PFSK-1 (cell line): Measurements from ENCODE around the gene GNB5.

Experiments
- FOXP2 ChIP-seq: optimal IDR thresholded peaks from 2 replicates; pipeline ENCODE3; 2011; ENCODE audit warnings: borderline replicate concordance, control low read depth, inconsistent platforms; ENCODE audit not compliant: insufficient read depth; ENCODE audit errors: extremely low read length, extremely low read depth
- POLR2AphosphoS5 ChIP-seq: IDR thresholded peaks from 2 replicates; pipeline ENCODE4 v1.6.1; 2012; ENCODE audit warnings: low read depth, mild to moderate bottlenecking, control low read depth, low read length, moderate library complexity
- REST ChIP-seq, 2 experiments: IDR thresholded peaks; 2 replicates each; pipeline versions ENCODE4 v1.6.1 to v1.8.0; 2011 to 2012; ENCODE audit warnings: low read depth in 2 of 2, low read length in 2 of 2, control low read depth in 1 of 2, inconsistent platforms in 1 of 2, mild to moderate bottlenecking in 1 of 2, moderate library complexity in 1 of 2; ENCODE audit not compliant: insufficient read depth in 1 of 2
- TAF1 ChIP-seq: IDR thresholded peaks from 2 replicates; pipeline ENCODE4 v1.6.1; 2012; ENCODE audit warnings: low read length, control low read depth, borderline replicate concordance; ENCODE audit not compliant: insufficient read depth

- no peak for TF ChIP-seq FOXP2
- no peak for TF ChIP-seq REST (IDR thresholded peaks at IDR 0.05; ENCODE audit: insufficient read depth in 1 of 2, low read depth in 2 of 2, low read length in 2 of 2)
- TF ChIP-seq POLR2AphosphoS5, result no peak
- no peak for TF ChIP-seq TAF1
Observed at GRCh38 chr15:52186651-52187486, 4.3 kb downstream of the GNB5 start.
